ENCODE measurements around the gene CEND1.

CEND1 gene

DNA sequence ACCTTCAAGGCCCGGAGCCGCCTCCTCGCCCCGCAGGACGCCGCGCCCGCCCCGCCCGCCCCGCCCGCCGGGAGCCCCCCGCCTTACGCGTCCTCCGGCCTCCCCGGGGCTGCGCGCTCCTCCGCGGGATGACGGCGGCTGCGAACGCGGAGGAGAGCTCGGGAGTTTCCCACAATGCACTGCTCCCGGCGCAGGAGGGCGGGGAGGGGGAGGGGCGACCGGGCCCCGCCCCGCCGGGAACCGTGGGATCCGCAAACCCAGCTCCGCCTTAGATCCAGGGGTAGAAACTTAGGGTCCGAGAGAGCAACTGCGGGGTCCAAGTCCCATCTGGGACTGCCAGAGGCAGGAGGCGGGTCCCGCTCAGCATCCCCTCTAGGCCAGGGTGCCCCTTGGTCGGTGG, at the start of gene CEND1:
Gene CEND1, minus strand, starts transcription at position 148 of the 400 bp plus-strand sequence. CDS start 1,514 bp downstream, outside the sequence.
- DNase-seq (ENCODE audit: low spot score): no peak

DNA sequence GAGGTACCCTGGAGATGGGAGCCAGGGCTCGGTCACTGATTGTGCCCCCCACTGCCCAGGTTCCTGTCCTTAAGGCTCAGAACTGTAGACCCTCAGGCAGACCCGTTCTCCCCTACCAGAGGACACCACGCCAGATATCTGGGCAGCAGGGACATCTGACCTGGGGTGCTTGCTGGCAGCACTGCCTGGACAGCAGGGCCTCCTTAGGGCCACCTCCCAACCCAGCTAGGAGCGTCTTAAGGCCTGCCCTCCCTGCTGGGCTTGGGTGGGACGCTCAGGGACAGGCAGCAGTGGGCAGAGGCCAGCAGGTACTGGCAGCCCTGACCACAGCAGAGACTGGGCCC, 49.4 kb upstream of the CEND1 start:
- DNase-seq (ENCODE audit: low spot score): no peak

DNA sequence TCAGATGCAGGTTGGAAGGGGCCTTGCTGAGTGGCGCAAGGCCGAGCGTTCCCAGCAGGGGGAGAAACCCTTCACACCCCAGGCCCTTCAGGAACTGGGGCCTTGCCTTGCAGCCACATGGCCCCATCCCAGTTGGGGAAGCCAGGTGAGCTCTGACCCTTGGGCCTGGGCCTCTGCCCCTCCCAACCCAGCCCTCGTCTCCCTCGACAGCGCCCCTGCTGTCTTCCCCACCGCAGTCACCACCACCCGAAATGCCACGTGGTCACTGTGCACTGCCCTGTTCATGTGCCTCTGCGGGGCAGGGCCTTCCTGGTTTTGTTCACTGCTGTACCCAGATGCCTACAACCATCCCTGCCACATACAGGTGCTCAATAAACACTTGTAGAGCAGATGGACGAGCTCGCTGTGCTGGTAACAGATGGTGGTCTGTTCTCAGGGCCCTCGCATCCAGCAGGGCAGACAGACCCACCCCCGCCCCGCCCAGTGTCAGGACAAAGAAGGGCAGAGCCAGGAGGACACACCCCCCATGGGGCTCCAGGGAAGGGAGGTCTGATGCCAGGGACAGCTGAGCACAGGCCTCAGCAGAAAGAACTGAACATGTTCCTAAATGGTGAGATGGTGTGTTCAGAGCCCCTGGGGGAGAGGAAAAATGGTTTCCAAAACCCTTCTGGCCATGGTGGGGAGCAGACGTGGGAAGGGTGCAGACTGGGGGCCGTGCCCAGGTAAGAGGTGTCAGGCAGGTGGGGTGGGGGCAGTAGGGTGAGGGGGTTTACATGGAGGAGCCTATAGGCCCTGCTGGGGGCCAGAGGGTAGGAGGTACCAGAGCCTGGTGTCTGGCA, 48.8 kb upstream of the CEND1 start:
- DNase-seq (ENCODE audit: low spot score): no peak

DNA sequence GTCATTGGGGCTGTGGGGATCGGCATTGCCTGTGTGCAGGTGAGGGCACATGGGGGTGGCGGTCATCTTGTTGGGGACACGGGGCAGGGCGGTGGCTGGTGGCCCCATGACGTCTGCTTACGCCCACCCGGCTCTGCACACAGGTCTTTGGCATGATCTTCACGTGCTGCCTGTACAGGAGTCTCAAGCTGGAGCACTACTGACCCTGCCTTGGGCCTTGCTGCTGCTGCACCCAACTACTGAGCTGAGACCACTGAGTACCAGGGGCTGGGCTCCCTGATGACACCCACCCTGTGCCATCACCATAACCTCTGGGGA, 48.1 kb upstream of the CEND1 start:
- DNase-seq (ENCODE audit: low spot score): no peak

DNA sequence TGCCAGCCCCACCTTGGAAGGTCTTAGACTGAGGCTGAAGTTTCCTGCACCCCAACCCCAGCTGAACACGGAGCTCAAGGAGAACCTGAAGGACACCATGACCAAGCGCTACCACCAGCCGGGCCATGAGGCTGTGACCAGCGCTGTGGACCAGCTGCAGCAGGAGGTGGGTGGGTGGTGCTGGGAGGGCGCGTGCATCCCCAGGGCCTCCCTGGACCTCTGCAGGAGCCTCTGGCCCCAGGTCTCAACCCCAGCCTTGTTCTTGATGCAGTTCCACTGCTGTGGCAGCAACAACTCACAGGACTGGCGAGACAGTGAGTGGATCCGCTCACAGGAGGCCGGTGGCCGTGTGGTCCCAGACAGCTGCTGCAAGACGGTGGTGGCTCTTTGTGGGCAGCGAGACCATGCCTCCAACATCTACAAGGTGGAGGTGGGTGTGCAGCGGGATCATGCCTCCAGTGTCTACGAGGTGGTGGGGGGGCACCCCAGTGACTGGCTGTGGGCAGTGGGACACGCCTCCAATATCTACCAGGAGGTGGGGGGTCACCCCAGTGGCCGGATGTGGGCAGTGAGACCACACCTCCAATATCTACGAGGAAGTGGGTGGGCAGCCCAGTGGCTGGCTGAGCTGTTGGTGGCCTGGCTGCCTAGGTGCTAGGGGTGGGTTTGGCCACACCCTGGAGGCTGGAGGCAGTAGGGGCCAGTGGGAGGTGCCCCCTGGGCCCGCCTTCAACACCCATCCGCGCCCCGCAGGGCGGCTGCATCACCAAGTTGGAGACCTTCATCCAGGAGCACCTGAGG, 47.5 kb upstream of the CEND1 start:
- DNase-seq (ENCODE audit: low spot score): no peak

DNA sequence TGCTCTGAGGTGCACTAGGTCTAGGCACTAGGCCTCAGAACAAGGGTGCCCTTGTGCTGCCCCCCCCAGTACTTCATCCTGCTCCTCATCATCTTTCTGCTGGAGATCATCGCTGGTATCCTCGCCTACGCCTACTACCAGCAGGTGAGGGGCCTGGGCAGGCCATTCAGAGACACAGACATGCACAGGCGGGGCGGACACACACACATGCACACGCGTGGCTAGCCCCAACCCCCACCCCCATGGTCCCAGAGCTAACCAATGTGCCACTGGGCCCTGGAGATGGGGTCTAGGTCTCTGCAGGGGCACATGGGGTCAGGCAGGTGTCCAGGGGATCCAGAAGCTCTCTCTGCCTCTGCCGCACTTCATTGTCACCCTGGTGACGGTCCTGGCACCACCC, 46.8 kb upstream of the CEND1 start:
- DNase-seq (ENCODE audit: low spot score): no peak

DNA sequence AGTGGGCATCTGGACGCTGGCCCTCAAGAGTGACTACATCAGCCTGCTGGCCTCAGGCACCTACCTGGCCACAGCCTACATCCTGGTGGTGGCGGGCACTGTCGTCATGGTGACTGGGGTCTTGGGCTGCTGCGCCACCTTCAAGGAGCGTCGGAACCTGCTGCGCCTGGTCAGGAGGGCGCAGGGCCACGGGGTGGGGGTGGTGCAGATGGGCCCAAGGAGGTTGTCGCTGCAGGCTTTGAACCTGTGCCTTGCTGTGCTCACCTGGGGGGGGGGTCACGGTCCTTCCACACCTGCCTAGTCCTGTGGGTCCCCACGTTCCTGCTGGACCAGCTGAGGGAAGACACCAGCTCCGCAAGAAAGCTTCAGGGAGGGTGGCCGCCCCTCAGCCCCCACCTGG, 46.4 kb upstream of the CEND1 start:
- DNase-seq (ENCODE audit: low spot score): no peak

DNA sequence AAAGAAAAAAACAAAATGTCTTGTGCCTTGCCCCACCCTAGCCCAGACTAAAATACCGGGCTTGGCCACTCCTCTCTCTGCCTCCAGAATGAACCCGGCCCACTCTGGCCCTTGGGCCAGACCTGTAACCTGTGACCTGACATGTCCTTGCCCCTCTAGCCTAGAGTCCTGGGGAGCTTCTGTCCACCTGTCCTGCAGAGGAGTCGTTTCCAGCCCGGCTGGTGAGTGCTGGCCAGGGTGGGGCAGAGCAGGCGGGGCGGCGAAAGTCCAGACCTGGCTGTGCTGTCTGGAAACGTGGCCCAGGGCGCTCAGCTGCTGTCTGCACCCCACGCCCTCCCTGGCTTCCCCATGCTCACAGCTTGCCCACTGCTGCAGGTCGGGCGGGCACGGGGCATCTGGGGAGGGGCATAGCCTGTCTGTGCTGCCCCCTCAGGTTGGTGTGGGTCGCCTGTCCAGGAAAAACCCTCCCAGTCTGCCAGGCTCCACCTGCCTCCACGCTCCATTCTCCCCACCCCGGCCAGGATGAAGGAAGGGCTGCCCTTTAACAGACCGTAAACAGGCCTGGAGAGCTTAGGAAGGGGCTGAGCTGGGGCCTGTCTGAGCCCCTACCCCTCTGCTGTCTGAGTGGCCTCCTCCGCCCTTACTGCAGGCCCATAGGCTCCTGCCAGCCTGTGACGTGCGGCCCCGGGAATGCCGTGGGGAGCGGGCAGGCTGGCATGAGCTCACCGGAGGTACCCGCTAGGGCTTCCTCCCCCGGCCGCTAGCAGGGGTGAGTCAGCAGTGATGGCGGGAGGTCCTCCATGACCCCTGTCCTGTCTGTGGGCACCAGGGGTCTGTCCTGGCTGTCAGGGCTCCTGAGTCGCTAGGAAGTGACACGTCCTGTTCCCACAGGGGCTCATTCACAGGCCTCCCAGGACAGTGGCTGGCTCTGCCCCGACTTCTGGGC, 44.8 kb upstream of the CEND1 start:
- DNase-seq (ENCODE audit: low spot score): peak; percentile 90

DNA sequence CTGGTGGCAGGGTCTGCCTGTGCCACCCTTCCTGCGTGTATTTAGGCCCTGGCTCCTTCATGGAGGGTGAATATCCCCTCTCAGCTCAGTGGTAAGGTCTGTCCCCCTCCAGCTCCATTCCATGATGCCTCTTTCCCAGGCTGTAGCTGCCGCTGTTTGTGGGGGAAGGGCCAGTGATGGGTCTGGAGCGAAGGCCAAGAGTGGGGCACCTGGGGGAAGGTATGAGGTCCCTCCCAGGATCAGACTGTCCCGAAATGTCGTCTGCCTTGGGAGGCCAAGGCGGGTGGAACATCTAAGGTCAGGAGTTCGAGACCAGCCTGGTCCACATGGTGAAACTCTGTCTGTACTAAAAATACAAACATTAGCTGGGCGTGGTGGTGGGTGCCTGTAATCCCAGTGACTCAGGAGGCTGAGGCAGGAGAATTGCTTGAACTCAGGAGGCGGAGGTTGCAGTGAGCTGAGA, 44.0 kb upstream of the CEND1 start:
- no peak for DNase-seq (ENCODE audit: low spot score)

DNA sequence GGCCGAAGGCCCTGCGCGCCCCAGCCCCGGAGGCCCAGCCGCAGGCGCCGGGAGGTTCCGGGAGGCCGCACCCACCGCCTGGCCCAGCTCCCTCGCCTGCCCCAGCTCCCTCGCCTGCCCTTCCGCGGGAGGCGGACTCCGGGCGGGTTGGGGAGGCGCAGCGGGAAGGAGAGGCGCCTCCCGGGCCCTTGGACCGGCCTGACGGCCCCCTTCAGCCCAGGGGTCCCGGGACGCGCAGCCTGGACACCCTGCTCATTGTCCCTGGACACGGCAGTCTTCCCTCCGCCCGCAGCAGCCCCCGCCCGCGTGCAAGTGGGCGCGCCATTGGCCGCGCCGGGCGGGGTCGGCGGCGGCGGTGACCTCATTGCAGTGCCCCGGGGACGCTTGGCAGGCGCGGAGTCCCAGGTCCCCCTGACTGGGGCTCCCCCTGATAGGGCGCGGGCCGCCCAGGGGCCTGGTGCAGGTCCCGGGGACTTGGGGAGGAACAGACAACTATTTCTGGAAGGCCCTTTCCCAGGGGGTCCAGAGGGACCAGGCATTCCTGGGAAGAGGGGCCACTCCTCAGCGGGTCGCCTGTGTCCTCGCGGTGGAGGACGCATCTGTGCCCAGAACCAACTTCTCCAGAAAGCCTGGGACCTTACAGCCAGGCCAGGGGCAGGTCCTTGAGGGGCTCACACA, 43.4 kb upstream of the CEND1 start:
- no peak for DNase-seq (ENCODE audit: low spot score)

DNA sequence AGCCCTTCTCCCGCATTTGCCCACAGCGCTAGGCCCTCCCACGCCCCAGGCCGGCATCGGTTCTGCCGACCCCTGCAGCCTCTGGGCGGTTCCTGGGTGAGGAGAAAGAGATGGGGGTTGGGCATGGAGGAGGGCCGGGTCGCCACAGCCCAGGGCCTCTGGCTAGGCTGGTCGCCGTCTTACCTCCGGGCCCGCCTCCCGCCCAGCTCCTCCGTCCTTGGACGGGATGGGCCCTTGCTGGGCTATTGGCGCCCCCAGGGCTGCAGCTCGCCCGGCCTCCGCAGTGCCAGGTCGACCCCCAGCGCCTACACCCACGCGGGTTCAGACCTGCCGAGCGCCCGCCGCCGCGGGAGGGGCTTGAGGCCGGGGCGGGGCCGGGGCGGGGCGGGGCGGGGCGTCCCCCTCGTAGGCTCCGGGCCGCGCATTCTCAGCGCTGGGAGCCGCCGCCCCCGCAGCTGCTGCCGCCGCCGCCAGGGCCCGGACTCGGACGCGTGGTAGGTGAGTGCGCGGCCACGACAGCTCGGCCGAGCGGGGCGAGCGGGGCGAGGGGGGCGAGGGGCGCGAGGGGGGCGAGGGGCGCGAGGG, 42.7 kb upstream of the CEND1 start, which contains the start of gene CD151:
Gene CD151, plus strand, starts transcription at position 424 of the 585 bp plus-strand sequence. CDS start 3,118 bp downstream, outside the sequence.
- DNase-seq (ENCODE audit: low spot score): peak; percentile 60

DNA sequence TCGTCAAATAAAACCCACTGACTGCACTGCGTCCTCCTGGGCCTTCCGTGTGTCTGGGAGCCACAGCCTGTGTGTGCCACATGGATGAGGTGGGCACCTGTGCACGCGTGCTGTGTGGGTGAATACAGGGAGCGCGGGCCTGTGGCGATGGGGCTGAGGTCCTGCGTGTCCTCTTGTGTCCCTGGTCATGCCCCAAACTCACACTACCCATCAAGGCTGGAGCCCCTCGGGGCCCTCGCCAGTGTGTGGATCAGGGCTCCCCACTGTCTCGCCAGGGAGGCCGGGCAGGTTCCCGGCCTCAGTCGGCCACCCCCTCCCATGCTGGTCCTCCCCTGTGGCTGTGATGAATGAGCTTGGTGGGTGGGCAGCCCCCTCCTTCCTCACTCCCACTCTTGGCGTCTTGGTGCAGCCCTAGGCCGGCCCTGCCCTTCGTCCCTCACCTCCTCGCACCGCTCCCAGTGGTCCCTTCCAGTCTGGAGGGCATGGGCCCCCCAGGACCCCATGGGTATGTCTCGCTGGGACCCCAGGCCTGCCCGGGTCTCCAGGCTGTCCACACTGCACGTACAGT, 42.2 kb upstream of the CEND1 start:
- no peak for DNase-seq (ENCODE audit: low spot score)

DNA sequence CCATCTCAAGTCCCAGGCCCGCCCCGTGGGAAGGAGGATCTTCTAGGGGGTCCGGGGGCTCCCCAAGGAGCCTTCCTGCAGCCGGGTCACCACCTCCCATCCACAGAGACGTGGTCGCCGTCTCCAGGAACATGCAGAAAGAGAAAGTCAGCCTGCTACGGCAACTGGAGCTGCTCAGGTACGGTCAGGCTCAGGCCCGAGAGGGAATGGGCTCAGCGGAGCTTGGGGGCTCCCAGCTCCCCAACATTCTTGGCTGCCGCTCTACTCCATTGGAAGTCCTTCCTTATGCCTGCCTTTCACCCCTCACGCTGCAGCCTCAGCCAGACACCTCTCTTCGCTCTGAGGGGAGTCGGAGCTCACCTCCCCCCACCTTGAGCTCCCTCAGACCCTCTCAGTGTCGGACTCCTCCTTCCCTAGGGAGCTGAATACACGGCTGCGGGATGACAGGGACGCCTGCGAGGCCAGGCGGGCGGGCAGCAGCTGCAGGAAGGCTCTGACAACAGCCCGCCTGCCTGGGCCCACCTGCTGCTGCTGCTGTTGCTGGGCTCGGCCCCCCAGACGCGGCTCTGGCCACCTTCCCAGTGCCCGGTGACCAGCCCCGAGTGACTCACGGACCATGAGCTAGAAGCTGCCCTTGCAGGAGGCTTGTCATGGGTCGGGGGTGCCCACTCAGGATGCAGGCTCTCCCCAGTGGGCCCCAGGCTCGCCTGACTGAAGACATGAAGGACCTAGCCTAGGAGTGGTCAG, 41.4 kb upstream of the CEND1 start:
- no peak for DNase-seq (ENCODE audit: low spot score)

DNA sequence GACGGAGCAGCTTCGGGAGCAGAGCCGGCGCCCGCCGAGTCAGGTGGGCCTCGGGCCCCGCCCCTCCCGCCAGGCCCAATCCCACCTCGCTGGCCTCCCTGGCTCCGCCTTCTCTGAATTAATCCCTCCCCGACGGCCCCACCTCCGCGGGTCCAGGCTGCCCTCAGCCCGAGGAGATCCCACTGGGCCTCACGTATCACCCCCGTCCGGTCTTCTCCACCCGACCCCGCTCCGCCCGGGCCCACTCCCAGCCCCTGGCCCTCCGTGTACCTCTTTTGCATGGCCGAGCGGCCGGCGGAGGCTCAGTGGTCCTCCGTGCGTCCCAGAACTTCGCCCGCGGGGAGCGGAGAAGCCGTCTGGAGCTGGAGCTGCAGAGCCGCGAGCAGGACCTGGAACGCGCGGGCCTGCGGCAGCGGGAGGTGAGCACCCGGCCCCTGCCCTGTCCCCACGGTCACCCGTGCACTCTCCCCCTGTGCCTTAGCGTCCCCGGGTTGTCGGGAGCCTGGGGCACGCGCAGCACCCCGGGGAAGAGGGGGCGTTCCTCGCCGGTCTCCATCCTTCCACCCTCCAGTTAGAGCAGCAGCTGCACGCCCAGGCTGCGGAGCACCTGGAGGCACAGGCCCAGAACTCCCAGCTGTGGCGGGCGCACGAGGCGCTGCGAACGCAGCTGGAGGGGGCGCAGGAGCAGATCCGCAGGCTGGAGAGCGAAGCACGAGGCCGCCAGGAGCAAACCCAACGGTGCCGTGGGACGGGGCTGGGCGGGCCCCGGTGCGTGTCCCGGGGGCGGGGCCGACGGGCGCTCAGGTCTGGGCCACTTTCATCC, 40.6 kb upstream of the CEND1 start:
- DNase-seq (ENCODE audit: low spot score): peak; percentile 77

DNA sequence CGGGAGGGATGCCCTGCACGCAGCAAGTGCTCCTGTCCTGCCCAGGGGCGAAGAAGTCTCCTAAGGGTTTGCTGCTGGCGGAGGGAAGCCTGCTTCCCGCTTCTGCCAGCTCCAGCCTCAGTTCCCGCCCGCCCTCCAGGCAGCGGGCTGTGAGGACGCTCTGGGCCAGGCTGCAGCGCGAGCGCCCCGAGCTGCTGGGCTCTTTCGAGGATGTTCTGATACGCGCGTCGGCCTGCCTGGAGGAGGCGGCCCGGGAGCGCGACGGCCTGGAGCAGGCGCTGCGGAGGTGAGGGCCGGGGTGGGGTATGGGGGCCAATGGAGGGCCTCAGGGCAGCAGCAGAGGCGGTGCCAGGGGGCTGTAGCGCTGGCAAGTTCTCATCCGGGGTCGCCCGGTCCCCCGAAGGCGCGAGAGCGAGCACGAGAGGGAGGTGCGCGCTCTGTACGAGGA, 40.0 kb upstream of the CEND1 start:
- no peak for DNase-seq (ENCODE audit: low spot score)

DNA sequence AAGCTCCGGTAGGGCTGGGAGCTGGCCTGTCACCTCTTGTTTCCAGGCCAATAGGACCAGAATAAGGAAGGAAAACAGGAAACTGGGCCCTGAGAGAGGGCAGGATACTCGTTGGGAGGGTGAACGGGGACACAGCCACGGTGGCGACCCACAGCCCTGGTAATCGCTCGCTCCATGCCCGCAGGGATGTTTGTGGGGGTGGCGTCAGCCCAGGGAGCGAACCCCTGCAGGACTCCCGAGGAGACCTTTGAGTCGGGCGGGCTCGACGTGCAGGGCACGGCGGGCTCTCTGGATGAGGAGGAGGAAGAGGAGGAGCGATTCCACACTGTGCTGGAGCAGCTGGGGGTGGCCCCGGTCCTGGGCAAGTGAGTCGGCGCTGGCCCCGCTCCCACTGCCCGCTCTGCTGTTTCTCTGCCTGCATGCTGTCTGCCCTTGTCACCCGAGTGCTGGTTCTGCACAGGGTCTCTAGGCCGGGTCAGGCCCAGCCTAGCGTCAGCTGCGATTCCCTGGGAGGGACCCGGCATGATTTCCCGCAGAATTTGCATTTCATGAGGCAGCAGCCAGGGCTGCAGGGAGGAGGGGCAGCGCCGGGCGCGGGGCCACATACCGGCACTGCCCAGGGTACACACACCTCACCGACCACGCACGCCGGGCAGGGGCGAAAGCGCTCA, 39.4 kb upstream of the CEND1 start:
- no peak for DNase-seq (ENCODE audit: low spot score)

DNA sequence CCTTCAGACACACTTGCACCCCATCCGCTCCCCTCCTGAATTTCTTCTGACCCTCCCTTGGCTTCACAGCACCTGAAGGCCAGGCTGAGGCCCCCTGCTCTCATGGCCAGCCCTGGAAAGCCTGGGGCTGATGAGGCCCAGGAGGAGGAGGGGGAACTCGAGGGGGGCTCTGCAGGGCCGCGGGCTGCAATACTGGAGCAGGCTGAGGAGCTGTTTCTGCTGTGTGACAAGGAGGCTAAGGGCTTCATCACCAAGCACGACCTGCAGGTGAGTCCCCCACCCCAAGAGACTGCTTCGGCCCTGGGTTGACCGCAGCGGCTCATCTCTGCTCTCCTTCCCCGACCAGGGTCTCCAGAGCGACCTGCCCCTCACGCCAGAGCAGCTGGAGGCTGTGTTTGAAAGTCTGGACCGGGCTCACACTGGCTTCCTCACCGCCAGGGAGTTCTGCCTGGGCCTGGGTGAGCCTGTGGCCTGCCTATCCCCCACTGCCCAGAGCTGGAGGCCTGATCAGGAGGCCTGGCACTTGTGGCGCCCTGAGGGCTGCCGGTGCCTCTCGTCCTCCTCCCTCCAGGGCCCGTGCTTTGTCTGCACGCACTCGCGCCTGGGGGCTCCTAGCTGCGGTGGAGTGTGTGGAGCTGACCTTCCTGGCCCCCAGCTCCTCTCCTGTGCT, 38.8 kb upstream of the CEND1 start:
- no peak for DNase-seq (ENCODE audit: low spot score)

DNA sequence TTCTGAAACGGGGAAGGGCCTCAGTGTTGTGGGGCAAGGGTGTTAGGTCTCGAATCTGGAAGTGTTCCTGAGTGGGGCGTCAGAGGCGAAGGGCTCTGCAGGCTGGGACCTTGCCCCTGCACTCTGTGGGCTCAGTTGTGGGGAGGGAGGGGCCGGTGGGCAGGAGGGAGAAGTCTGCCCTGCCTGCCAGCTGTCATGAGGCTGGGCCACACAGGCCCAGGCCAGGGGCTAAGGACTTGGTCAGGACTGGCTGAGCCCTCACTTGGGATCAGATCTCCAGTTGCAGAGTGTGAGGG, 38.0 kb upstream of the CEND1 start, which contains the start of gene CRACR2B:
Gene CRACR2B, plus strand, starts transcription at position 23 of the 296 bp plus-strand sequence. CDS start 689 bp downstream, outside the sequence.
- no peak for DNase-seq (ENCODE audit: low spot score)

All from SW480 (cell line).